Mononuclear cell (primary cell): ENCODE measurements around the gene SETBP1. TPM values are rescaled to one million over a fixed set of nuclear protein-coding genes. Genes with fewer than 3 reads are reported as not detected.

Source experiments
- H3K27me3 ChIP-seq: 2 replicates; pipeline ENCODE4 v1.6.0; 2011; ENCODE audit warnings: low read length, control low read depth; ENCODE audit not compliant: insufficient read depth
- H3K4me1 ChIP-seq: 2 replicates; pipeline ENCODE4 v1.5.1; 2011; ENCODE audit warnings: mild to moderate bottlenecking, low read length, control low read depth; ENCODE audit not compliant: insufficient read depth
- H3K4me3 ChIP-seq: 2 replicates; pipeline ENCODE4 v1.5.1; 2011; ENCODE audit warnings: mild to moderate bottlenecking, low read length, moderate library complexity
- H3K9me3 ChIP-seq: 2 replicates; pipeline ENCODE4 v1.5.1; 2011; ENCODE audit warnings: low read depth, mild to moderate bottlenecking, control low read depth, low read length
- total RNA-seq: library from RNA; depleted of rRNA; stranded (reverse); fragments of >200 nt; gene quantifications from one replicate; pipeline ENCODE4 v1.2.3, GENCODE V29; 2012

SETBP1 gene
- total RNA-seq, 1 donor, result 5.0 TPM

DNA sequence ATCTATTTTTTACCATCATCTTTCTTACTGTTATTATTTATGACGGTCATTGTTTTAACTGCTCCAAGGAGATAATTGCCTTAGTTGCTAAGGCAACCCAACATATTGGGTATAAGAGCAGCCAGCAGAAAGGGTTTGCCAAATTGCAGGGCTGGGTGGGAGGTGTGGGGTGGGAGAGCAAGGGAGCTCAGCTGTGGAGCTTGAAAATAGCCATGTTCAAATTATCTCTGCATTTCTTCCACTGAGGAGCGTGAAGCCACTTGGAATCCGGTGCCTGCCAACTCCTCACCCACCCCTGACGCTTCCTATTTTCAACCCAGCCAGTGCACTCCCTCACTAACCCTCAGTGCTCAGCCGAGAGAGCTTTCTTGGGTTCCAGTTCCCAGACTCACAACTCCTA lies 60.8 kb downstream of the SETBP1 start:
- Histone ChIP-seq H3K4me3 (no peak overlapping the region), H3K27me3 (peaks cover 70% of the 10 kb centered on the region), H3K4me1 (no peaks in the 10 kb centered on the region), H3K9me3 (no peaks in the 10 kb centered on the region)

DNA sequence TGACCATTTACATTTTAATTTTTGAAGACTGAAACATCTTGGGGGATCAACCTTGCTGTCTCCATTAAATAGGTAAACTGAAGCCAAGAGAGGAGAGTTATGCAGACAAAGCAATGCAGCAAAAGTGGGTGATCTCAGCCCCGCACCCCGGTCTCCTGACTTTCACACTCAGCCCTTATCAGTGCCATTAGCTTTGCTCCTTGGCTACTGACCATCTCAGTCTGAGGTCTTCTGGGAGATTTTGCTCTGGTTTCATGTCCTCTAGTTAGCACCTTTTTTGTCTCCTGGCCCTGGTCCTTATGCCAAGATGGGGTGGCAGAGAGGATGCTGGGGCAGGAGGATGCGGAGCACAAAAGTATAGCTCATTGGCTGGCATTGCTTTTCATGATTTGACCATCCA lies 61.4 kb downstream of the SETBP1 start:
- no peak overlapping the region for H3K4me3 ChIP-seq

DNA sequence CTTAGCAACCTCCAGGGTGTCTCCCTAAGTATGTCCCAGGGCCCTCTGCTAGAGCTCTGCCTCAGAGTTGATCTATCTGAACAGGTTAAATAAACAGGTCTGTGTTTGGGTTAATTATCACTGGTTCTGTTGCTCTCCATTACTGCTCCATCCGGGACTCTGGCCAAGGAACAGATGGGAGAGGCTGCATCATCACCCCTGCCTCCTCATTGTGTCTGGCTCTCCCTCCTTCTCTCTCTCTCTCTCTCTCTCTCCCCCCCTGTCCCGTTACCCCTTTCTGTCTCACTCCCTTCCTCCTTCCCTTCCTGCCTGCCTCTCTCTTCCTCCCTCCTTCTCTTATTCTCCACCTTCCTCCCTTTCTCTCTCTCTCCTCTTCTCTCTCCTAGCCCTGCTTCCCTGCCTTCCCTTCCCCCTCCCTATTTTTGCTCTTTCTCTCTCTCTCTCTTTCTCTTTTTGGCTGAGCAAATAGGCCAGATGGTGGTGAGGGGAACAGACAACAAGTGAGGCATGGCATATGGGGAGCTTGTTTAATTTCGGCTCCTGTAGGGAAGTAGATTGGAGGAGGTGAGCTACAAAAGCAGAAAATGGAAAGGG lies 62.1 kb downstream of the SETBP1 start:
- H3K9me3 ChIP-seq, result no peaks in the 10 kb centered on the region
- H3K4me1 ChIP-seq, result no peaks in the 10 kb centered on the region
- H3K4me3 ChIP-seq, result no peak overlapping the region
- H3K27me3 ChIP-seq, result peaks cover 57% of the 10 kb centered on the region

More for the DNA sequence above, 61.4 kb downstream of the SETBP1 start:
- H3K27me3 ChIP-seq, result peaks cover 64% of the 10 kb centered on the region
- H3K9me3 ChIP-seq, result no peaks in the 10 kb centered on the region
- H3K4me1 ChIP-seq, result no peaks in the 10 kb centered on the region

DNA sequence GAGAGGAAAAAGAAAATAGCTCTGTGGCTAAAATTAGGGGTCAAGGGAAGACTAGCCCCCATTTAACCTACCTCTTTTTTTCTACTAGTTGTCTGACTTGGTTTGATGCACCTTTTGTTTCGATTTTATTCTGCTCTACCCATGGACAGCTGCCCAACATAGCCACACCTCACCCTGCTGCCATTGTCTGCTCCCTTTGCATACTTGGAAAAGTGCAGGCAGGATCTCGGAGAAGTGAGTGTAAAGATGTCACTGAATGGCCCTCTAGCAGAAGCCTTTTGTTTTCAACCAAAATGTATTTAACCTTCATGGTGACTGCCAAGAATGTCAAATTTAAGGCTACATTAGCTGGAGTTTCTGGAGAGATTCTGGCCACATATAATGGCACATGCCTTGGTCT lies 62.9 kb downstream of the SETBP1 start:
- H3K4me3 ChIP-seq, result no peak overlapping the region
- H3K27me3 ChIP-seq, result peaks cover 52% of the 10 kb centered on the region
- H3K4me1 ChIP-seq, result no peaks in the 10 kb centered on the region
- no peaks in the 10 kb centered on the region for H3K9me3 ChIP-seq

DNA sequence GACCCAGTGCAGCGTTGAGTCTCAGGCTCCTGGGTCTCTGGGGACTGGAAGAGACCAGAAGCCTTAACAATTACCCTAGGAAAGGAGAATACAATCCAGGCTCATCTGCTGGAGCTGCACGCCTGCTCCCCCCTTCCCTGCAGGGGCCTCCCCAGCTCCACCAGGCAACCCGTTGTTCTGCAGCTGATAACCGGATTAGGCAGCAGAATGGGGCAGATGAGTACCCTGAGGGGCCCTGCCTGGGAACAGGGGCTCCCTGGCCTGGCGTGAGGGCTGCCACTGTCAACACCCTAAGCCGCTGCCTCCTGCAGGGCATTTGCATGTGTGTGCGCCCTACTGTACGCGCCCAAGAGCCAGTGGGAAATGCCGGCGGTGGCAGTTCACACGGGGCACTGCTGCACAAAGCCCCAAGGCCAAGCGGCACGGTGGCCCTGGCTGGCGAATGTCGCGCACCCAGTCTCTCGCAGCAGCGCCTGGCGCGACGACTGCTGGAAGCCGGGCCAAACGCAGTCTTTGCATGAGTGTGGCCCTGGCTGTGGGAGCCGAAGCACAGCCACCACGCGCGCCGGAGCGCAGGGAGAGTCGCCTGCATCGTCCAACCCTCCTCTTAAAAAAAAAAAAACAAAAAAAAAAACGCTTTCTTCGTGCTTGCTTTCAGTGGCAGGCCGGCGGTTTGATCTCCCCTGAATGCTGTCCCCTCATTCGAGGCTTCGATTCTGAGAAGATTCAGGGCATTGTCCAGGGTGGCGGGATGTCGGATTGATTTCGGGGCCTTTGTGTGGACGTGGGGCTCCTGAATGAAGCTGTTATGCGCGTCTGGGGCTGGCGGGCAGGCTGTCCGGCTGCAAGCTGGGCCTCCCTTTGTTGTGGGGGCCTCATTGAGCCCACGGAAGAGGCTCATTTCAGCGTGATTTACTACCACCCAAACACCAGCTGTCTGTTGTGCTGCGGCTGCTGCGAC lies 63.8 kb downstream of the SETBP1 start:
- peaks cover 48% of the 10 kb centered on the region for H3K27me3 ChIP-seq
- no peaks in the 10 kb centered on the region for H3K9me3 ChIP-seq
- no peaks in the 10 kb centered on the region for H3K4me1 ChIP-seq

DNA sequence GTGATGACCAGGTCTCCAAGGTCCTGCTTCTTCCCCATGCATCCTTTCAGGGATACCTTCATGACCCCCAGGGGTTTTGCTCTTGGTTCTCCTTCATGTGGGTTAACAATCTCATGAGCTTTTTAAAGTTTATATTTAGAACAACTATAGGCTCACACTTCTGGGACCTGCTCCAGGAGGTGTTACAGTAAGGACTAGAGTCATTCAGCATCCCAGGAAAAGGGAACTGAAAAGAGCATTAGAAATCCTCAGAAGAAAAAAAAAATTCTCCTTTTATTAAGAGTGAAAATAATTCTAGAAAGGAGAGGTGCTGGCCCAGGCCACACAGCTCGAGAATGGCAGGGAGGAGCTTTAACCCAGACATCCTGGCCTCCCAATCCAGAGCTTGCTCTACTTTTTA lies 66.5 kb downstream of the SETBP1 start:
- peaks cover 21% of the 10 kb centered on the region for H3K27me3 ChIP-seq
- no peaks in the 10 kb centered on the region for H3K4me1 ChIP-seq
- no peaks in the 10 kb centered on the region for H3K9me3 ChIP-seq
- no peak overlapping the region for H3K4me3 ChIP-seq

More for the DNA sequence above, 63.8 kb downstream of the SETBP1 start:
- no peak overlapping the region for H3K4me3 ChIP-seq

DNA sequence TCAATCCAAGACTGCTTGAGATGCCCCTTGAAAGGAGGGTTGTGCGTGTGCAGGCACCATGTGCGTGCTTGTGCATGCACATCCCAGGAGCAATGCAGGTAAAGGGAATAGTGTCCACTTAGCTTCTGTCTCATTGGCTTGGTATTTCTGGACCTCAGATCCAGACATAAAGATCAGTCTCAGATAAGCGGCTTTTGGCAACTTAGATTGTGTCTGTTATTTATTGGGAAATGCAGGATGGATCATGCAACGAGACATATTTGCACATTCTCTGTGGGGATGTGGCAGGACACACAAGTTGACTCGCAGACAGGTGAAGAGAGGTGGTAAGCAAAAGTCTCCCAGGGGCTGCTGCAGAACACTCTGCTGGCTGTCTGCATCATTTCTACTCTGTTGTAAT lies 67.9 kb downstream of the SETBP1 start:
- no peaks in the 10 kb centered on the region for H3K4me1 ChIP-seq
- peaks cover 9% of the 10 kb centered on the region for H3K27me3 ChIP-seq
- no peaks in the 10 kb centered on the region for H3K9me3 ChIP-seq
- no peak overlapping the region for H3K4me3 ChIP-seq

DNA sequence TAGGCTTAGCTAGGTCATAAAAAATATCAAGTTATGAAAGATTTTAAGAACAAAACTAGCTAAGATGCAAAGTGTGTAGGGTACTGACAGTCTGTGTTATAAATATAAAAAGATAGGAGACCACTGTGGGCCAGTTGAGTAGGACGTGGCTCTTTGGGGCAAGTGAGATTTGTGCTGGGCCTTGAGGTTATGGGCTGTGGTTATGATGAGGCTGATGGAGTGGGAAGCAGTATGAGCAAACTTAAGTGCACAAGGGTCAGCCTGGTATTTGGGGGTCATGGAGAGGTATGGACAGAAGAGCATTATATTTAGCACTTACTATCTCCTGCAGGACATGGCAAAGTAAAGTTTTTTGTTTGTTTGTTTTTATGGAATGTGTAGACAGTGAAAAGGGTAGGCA lies 70.1 kb downstream of the SETBP1 start:
- Histone ChIP-seq H3K27me3 (peaks cover 2% of the 10 kb centered on the region), H3K4me1 (no peaks in the 10 kb centered on the region), H3K4me3 (no peak overlapping the region), H3K9me3 (no peaks in the 10 kb centered on the region)

DNA sequence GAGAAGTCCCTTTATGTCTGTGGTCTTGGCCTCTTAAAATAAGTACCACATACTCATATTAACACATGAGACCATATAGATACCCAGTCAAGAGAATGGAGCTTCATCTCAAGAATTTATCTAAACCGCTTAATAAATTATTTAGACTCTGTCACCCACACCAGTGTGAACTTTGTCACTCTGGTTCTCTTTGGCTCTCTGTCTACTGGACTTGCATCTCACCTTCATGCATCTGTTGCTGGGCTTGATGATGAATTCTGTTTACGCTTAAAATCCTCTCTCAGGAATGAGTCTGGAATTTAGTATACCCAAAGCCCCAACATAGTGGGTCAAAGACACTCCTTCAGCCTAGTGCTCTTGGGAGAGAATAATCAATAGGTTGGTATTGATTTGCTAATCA lies 73.9 kb downstream of the SETBP1 start:
- Histone ChIP-seq H3K9me3 (no peaks in the 10 kb centered on the region), H3K4me3 (no peak overlapping the region), H3K4me1 (peaks cover 21% of the 10 kb centered on the region), H3K27me3 (no peaks in the 10 kb centered on the region)

DNA sequence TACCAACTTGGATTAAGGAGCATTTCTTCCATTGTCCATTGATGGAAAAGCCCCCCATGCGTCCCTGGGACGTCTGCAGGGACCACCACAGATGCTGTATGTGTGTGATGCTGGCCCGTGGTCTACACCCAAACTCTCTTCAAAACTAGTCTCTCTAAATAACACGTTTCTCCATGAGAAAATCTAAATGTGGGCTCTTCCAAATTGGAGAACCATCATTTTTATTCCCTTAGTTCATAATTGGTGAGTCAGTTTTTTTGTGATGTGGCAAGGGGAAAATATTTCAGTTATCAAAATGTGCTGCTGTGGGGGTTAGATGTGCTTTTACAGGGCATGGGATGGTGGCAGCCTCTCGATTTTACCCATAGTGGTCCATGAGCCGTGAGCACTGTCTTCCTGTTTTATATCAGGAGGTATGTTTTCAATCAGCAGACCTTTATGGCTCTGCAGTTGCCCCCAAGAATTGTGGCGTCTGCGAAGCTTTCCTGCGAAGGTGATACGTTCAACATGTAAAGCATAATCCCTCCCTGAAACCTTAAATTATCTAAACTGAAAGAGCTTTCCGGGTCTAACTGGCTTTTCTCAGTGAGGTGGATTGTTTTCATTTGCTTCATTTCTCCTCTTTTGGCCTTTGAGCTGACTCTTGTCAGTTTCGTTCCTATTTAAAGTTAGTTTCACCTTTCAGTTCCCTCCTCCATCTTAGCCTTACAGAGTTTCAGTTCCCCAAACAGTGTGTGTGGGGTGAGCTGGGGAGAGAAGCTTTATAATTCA lies 78.4 kb downstream of the SETBP1 start:
- Histone ChIP-seq H3K27me3 (no peaks in the 10 kb centered on the region), H3K4me1 (peaks cover 37% of the 10 kb centered on the region), H3K9me3 (no peaks in the 10 kb centered on the region), H3K4me3 (no peak overlapping the region)

DNA sequence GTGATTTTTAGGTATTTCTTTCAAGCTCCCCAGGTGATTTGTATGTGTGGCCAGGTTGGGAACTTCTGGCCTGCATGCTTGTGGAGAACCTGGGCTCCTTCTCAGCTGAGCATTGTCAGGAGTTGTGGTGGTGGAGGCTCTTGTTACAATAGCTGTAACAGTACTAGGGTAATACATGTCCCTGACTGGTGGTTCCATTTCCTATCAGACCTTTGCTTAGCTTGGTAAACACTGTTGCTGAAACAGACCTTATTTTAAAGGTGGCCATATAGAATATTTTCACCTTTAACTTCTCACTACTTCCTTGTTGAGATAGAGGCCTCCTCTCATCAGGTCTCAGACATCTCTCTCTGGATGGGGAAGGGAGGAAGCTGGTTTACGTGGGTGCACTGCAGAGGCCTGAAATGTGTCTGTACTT lies 79.2 kb downstream of the SETBP1 start:
- H3K4me1 ChIP-seq, result peaks cover 37% of the 10 kb centered on the region
- H3K4me3 ChIP-seq, result no peak overlapping the region
- H3K9me3 ChIP-seq, result no peaks in the 10 kb centered on the region
- no peaks in the 10 kb centered on the region for H3K27me3 ChIP-seq

DNA sequence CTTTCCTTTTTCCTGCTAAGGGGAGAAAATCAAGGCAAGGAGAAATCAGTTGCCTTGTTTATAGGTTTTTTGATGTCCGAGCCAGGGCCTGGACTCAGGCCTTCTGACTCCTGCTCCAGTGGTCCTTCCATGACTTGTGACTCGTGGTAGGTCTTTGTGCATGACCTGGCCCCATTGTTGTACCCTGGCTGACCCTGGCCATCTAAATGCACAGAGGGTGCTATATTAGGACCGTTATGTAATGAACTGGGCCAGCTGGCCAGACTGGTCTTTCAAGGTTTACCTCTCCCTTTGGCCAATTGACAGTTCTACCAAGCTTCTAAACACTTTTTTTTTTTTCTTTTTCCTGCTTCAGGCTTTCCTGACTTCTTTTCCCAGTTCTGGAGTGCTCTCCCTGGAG lies 81.1 kb downstream of the SETBP1 start:
- no peak overlapping the region for H3K4me3 ChIP-seq
- H3K4me1 ChIP-seq, result peaks cover 37% of the 10 kb centered on the region

DNA sequence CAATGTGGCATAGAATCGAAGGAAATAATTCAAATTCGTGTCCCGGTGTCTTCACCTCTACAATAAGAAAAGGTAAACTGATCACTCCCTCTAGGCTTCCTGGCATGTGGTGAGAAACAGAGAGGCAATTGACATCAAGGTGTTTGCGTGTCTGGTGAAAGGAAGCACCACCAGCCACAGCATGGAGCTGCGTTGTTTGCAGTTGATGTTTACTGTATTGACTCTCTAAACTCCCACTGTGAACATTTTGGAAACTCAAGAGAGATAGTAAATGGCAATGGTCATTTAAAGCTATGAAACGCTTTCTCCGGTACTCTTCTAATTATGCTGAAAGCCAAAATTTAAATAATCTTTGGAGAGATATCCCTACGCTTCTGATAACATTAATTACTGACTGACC lies 82.6 kb downstream of the SETBP1 start:
- Histone ChIP-seq H3K9me3 (no peaks in the 10 kb centered on the region), H3K27me3 (no peaks in the 10 kb centered on the region), H3K4me1 (peaks cover 29% of the 10 kb centered on the region), H3K4me3 (no peak overlapping the region)

More for the DNA sequence above, 81.1 kb downstream of the SETBP1 start:
- Histone ChIP-seq H3K27me3 (no peaks in the 10 kb centered on the region), H3K9me3 (no peaks in the 10 kb centered on the region)

DNA sequence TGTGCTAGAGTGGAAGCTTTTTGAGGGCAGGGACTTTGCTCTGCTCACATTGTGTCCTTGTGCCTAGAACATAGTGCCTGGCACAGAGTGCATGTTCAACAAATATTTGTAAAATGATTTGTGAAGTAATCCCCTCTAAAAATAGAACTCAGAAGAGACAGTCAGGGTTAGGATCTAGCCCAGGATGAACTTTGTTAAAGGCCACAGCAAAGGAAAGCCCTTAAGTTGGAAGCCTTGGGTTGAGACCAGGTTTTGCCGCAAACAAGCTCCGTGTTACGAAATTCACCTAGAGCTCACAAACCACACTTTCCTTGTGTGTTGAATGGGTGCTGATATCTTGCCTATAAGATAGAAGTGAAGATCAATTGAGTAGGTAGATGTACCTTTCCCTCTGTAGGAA lies 84.2 kb downstream of the SETBP1 start:
- Histone ChIP-seq H3K9me3 (no peaks in the 10 kb centered on the region), H3K4me1 (peaks cover 13% of the 10 kb centered on the region), H3K27me3 (no peaks in the 10 kb centered on the region), H3K4me3 (no peak overlapping the region)

DNA sequence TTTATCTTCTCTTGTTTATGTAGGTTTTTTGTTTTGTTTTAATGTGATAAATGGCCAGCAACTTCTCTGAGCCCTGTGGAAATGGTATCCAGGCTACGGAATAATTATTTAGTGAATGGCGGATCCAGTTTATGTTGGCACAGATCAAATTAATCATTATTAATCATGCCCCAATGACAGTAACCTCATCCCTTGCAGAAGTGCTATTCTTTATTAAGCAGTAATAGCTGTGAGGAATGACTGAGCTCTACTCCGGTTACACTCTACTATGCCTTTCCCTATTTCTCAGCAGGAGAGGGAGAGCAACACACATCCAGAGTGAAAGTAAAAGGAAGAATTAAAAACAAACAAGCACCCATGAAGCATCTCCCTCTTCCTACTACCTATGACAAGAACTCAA lies 84.8 kb downstream of the SETBP1 start:
- H3K9me3 ChIP-seq, result no peaks in the 10 kb centered on the region
- H3K4me3 ChIP-seq, result no peak overlapping the region
- no peaks in the 10 kb centered on the region for H3K27me3 ChIP-seq
- peaks cover 7% of the 10 kb centered on the region for H3K4me1 ChIP-seq
